Right lobe of liver (tissue), 4 donors: Measurements from ENCODE around the gene GP1BB.

ENCODE experiments used
- POLR2A ChIP-seq: fragments of 450-650 bp; IDR thresholded peaks from one replicate; pipeline ENCODE4 v1.6.1; 2017; ENCODE audit warnings: antibody characterized with exemption, mild to moderate bottlenecking
- TF ChIP-seq, protein P1 (sequence below), 4 donors: fragments of 200-600 bp in 3 of 4; fragments of 450-650 bp in 1 of 4; IDR thresholded peaks; one replicate each; pipeline versions ENCODE4 v1.5.1 to v1.8.0; 2016 to 2022; ENCODE audit warnings: antibody characterized with exemption in 4 of 4, mild to moderate bottlenecking in 2 of 4
- donor health status: DM: no; HTN: no; CAD: no.
- donor health status: DM: no; HTN: no; CAD: no.
- donor health status: DM: no; HTN: yes; CAD: no.

DNA sequence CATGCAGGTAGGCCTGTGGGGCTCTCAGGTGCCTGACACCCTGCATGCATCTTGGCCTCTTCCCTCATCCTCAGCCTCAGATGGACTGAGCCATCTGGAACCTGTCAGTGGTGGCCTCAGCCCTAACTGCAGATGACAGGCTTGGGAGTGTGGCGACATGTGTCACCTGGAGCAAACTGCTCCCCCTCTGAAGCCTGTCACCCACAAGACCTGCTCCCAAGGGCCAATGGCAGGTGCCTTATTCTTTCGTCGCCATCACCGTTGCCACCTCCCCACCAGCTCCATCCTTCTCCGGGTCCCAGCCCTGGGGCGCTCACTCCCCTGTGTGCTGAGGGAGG lies 12.6 kb upstream of the GP1BB start:
- TF ChIP-seq, protein P1, sequence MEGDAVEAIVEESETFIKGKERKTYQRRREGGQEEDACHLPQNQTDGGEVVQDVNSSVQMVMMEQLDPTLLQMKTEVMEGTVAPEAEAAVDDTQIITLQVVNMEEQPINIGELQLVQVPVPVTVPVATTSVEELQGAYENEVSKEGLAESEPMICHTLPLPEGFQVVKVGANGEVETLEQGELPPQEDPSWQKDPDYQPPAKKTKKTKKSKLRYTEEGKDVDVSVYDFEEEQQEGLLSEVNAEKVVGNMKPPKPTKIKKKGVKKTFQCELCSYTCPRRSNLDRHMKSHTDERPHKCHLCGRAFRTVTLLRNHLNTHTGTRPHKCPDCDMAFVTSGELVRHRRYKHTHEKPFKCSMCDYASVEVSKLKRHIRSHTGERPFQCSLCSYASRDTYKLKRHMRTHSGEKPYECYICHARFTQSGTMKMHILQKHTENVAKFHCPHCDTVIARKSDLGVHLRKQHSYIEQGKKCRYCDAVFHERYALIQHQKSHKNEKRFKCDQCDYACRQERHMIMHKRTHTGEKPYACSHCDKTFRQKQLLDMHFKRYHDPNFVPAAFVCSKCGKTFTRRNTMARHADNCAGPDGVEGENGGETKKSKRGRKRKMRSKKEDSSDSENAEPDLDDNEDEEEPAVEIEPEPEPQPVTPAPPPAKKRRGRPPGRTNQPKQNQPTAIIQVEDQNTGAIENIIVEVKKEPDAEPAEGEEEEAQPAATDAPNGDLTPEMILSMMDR (IDR thresholded peaks at IDR 0.05), result no peak
- no peak for TF ChIP-seq POLR2A
